Measurements from ENCODE around the gene STYXL1. TPM values are rescaled to one million over a fixed set of nuclear protein-coding genes. Genes with fewer than 3 reads are reported as not detected.
"Not testable (repeated sequence)": the region's sequence is repeated elsewhere in the genome, so short reads cannot be mapped to it uniquely, and the experiment has no call there.

Gene STYXL1, protein sequence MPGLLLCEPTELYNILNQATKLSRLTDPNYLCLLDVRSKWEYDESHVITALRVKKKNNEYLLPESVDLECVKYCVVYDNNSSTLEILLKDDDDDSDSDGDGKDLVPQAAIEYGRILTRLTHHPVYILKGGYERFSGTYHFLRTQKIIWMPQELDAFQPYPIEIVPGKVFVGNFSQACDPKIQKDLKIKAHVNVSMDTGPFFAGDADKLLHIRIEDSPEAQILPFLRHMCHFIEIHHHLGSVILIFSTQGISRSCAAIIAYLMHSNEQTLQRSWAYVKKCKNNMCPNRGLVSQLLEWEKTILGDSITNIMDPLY
- 22.6 TPM for total RNA-seq

DNA sequence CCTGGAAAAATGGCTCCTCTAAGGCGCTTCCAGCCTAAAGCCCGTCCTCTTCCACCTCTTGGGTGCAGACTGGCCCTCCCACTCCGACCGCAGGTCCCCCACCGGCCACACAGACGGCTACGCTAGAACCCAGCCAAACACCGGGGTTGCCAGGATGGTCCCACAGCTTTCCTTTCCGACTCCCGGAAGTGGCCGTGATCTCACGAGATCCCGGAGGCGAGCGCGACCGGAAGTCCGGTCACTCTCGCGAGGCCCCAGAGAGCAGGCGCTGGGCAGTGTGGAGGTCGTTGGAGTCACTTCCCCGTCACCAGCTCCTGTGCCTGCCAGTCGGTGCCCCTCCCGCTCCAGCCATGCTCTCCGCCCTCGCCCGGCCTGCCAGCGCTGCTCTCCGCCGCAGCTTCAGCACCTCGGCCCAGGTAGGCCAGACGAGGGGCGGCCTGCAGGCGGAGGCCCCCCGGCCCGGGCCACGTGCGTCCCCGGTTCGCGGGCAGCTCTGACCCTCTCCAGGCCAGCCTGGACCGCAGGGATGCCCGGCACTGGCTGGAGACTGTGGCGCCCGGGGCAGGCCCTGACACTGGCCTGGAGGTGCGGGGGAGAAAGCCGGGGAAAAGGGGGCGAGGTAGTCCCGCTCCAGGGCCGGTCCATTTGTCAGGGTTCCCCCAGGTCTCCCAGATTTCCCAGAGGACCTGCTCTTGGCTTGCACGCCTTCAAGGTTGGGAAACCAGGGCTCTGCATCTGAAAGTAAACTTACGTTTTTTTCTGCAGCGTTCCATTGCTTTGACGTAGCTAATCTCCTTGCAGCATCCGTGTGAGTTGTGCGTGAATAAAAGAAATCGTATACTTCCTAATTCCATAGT is at the start of gene STYXL1, which contains the start of gene MDH2:
Gene STYXL1 (minus strand): TSS at position 190 of the 857 bp plus-strand sequence. CDS start 17,477 bp downstream, outside the sequence.
Gene MDH2 (plus strand): TSS at position 296 of the 857 bp plus-strand sequence. CDS start 55 bp downstream, at position 351.
- ATAC-seq (peak; percentile 99), DNase-seq (ENCODE audit: low spot score) (peak; percentile 96)
- intact Hi-C loops (cut with DNase I) = no loop called here

DNA sequence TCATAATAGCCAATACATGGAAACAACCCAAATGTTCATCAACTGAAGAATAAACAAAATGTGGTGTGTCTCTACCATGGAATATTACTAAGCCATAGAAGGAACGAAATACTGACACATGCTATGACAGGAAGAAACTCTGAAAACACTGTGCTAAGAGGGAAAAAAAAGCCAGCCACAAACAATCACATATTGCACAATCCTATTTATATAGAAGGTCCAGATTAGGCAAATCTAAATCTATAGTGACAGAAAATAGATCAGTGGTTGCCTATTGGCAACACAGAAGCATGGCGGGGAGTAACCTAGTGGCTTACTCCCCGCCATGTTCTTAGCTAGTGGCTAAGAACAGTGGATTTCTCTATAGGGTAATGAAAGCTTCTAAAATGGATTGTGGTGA is 48.1 kb upstream of the STYXL1 start:
- intact Hi-C loops (cut with DNase I) = no loop called here
- DNase-seq (ENCODE audit: low spot score) (no peak), ATAC-seq (no peak)

DNA sequence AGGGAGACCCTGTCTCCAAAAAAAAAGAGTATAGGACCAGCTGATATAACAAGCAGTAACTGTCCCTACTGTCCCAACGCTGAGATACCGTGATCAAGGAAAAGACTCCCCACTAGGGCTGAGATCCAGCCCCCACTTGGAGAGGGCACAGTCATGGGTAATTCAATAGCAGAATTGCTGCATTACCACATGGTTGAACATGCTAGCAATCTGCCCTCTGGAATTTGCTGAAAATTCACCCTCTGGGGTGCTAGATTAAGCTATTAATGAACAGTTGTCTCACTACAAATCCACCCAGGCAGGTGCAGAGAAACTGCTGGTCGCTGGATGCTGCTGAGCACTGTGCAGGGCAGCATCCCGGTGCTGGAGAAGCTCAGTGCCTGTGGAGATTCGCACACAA is 46.5 kb upstream of the STYXL1 start:
- DNase-seq (ENCODE audit: low spot score); intact Hi-C loops (cut with DNase I): not testable (repeated sequence)

DNA sequence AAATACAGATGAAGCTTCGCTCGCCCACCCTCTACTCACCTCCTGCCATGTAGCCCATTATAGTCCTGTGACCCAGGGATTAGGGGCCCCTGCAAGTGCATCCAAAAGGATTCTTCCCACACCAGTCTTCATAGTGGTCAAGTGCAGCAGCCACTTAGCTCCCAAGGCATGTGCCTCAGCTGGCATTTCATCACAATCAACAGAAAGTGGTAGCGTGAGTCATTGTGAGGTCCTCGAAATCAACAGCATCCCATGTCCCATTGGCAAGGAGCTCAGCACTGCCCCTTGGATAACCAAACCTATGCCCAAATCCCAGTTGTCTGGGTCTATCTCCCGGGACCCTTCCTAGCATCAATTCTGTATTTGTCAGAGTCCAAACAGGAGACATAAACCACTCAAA is 45.7 kb upstream of the STYXL1 start:
- ATAC-seq; DNase-seq (ENCODE audit: low spot score); intact Hi-C loops (cut with DNase I): not testable (repeated sequence)

More for the DNA sequence above, 46.5 kb upstream of the STYXL1 start:
- not testable (repeated sequence) for ATAC-seq

DNA sequence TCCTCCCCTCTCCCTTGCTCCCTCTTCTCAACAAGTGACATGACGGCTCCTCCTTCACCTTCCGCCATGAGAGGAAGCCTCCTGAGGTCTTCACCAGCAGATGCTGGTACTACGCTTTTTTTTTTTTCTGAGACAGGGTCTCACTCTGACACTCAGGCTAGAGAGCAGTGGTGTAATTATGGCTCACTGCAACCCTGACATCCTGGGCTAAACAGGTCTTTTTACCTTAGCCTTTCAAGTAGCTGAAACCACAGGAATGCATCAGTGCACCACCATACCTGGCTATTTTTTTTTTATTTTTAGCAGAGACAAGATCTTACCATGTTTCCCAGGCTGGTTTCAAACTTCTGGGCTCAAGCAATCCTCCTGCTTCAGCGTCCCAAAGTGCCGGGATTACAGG is 43.7 kb upstream of the STYXL1 start:
- DNase-seq (ENCODE audit: low spot score) (no peak), ATAC-seq (no peak)
- intact Hi-C loops (cut with DNase I) = no loop called here

DNA sequence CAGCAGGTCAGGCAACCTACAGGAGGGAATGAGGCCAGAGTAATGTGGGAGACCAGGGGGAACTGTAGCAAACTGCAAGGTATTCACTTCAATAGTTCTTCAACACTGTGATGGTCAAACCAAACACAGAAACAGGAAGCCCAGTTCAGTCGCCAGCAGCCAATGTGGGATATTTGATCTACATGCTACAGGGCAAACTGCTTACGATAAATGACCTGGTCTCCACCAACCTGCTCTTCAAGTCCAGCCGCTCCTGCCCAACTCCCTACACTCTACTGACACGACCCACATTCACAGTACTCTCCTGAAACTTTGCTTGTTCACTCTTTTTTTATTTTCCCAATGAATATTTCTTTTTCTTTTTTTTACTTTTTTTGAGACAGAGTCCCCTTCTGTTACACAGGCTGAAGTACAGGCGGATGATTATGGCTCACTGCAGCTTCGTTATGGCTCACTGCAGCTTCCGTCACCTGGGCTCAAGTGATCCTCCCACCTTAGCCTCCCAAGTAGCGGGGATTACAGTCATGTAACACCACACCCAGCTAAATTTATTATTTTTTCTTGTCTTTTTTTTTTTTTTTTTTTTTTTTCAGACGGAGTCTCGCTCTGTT is 42.2 kb upstream of the STYXL1 start:
- ATAC-seq (no peak), DNase-seq (ENCODE audit: low spot score) (no peak)
- intact Hi-C loops (cut with DNase I) = no loop called here

DNA sequence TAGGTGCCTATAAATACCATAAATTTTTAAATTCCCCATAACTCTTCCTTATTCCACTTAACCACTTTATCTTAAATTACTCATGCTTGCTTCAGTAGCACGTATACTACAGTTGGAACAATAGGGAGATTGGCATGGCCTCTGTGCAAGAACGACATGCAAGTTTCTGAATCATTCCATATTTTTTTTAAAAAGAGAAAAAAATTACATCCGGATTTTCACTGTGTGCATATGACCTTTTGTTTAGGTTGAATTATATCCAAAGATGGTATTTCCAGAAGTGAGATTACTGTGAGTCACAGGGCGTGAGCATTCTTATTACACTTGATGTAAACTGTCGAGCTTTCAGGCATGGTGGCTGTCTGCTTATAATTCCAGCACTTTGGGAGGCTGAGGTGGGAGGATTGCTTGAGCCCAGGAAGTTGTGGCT is 39.6 kb upstream of the STYXL1 start:
- ATAC-seq; DNase-seq (ENCODE audit: low spot score); intact Hi-C loops (cut with DNase I): not testable (repeated sequence)

DNA sequence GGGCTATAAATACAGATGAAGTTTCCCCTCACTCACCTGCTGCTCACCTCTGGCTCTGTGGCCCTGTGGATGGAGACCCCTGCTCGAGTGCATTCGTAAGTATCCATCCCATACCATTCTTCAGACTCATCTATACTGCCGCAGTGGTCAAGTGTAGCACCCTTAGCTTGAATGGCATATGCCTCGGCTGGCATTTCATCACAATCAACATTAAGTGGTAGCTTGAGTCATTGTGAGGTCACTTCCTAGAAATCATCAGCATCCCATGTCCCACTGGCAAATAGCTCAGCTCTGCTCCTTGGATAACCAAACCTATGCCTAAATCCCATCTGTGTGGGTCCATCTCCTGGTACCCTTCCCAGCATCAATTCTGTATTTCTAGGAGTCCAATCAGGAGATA is 38.3 kb upstream of the STYXL1 start:
- ATAC-seq (no peak), DNase-seq (ENCODE audit: low spot score) (no peak)
- intact Hi-C loops (cut with DNase I) = no loop called here

DNA sequence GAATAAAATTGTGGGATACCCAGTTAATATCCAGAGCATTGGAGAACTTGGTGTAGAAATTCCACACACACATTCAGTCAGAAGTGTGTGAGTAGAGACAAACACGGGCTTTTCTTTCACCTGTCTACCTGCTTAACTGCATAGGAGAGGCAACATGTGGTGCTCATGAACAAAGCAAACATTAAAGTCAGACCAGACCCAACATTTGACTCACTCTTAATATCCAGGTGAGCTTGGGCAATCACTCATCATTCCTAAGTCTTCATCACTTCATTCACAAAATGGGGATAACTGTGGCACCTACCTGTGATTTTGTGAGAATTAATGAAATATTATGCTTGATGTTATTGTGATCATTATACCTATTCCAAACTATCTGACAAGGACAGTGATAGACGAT is 36.3 kb upstream of the STYXL1 start:
- ATAC-seq; intact Hi-C loops (cut with DNase I): not testable (repeated sequence)

DNA sequence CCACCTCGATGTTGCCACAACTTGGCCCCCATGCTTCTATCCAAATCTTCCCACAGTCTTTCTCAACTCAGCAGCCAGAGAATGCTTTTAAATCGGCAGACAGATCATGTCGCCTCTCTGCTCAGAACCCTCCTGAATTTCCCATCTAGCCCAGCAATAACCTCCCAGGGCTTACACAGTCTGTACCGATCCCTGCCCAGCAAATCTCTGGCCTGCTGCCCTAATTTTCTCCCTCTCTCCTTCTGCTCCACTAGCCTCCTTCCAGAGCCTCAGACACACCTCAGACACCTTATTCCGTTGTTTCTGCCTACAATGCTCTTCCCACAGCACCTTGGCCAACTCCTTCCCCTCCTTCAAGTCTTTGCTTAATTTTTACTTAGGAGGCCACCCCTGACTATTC is 32.4 kb upstream of the STYXL1 start:
- ATAC-seq (no peak), DNase-seq (ENCODE audit: low spot score) (no peak)
- intact Hi-C loops (cut with DNase I) = no loop called here

More for the DNA sequence above, 36.3 kb upstream of the STYXL1 start:
- DNase-seq (ENCODE audit: low spot score) = not testable (repeated sequence)

DNA sequence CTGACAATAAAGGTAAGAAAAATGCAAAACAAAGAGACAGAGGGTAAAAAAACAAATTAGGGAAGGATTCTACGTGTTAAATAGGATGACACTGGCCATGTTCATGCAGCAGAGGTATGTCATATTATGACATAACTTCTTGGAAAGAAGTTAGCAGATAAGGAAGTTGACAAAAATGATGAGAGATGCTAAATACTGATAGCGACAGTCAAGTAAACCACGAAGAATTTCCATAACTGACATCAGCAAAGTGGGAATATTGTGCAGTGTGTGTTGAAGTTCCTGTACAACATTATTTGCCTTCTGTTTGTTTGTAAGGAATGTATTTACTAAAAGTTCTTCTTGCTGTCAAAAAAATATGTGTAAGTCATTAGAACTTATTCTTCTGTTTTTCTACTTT is 29.6 kb upstream of the STYXL1 start:
- intact Hi-C loops (cut with DNase I) = no loop called here
- no peak for ATAC-seq
- DNase-seq (ENCODE audit: low spot score) = no peak

DNA sequence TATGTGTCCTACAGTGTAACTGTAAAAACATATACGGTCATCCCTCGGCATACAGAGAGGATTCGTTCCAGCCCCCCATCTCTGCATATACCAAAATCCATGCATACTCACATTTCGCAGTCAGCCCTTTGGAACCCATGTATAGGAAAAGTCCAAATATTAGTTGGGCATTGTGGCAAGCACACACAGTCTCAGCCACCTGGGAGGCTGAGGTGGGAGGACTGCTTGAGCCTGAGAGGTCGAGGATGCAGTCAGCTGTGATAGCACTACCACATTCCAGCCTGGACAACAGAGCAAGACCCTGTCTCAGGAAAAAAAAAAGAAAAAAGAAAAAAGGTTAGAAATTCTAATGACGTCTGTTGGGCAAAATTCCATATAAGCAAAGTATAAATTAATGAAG is 29.2 kb upstream of the STYXL1 start:
- no peak for DNase-seq (ENCODE audit: low spot score)
- intact Hi-C loops (cut with DNase I) = no loop called here
- ATAC-seq = no peak

DNA sequence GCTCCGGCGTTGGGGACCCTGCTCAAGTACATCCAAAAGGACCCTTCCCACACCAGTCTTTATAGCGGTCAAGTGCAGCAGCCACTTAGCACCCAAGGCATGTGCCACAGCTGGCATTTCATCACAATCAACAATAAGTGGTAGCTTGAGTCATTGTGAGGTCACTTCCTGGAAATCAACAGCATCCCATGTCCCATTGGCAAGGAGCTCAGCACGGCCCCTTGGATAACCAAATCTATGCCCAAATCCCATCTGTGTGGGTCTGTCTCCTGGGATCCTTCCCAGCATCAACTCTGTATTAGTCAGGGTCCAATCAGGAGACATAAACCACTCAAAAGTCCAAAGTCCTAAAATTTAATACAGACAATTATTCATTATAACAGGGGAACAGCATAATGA is 27.2 kb upstream of the STYXL1 start:
- intact Hi-C loops (cut with DNase I) = no loop called here
- ATAC-seq = no peak
- no peak for DNase-seq (ENCODE audit: low spot score)

DNA sequence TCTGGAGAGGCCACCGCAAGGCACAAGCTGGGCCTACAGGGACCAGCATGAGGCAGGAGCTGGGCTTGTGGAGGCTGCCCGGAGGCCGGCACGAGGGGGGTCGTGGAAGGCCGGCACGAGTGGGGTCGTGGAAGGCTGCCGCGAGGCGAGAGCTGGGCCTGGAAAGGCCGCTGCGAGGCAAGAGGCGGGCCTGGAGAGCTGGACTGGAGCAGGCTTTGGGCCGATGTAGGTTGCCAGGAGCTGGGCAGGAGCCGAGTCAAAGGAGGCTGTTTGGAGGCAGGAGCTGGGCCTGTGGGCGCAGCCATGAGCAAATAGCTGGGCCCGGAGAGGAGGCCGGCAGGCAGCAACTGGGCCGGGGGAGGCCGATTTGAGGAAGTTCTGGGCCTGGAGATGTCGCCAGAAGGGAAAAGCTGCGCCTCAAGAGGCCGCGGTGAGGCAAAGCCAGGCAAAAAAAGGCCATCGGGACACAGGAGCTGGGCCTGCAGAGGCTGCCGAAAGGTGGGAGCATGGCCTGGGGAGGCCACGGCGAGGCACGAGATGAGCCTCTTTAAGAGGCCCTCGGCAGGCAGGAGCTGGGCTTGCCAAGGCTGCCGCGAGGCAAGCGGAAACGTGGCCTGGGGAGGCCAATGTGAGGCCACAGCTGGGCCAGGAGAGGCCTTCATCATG is 26.6 kb upstream of the STYXL1 start:
- ATAC-seq (no peak), DNase-seq (ENCODE audit: low spot score) (no peak)
- intact Hi-C loops (cut with DNase I) = no loop called here

DNA sequence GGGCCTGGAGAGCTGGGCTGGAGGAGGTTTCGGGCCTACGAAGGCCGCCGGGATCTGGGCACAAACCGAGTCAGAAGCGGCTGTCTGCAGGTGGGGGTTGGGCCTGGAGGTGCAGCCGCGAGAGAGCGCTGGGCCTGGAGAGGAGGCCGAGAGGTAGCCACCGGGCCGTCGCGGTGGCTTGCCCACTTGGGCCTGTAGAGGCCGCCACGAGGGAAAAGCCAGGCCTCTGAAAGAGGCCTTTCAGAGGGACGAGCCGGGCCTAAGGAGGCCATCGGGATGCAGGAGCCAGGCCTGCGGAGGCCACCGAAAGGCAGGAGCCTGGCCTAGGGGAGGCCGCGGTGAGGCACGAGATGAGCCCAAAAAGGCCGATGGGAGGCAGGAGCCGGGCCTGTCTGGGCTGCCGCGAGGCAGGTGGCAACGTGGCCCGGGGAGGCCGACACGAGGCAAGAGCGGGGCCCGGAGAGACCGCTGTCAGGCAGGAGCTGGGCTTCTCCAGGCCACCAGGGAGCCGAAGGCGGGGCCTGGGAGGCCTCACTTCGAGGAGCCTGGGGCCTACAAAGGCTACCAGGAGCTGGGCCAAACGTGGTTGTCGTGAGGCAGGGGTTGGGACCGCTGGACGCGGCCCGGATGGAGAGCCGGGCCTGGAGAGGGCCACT is 25.7 kb upstream of the STYXL1 start:
- no peak for ATAC-seq
- intact Hi-C loops (cut with DNase I) = no loop called here
- no peak for DNase-seq (ENCODE audit: low spot score)

DNA sequence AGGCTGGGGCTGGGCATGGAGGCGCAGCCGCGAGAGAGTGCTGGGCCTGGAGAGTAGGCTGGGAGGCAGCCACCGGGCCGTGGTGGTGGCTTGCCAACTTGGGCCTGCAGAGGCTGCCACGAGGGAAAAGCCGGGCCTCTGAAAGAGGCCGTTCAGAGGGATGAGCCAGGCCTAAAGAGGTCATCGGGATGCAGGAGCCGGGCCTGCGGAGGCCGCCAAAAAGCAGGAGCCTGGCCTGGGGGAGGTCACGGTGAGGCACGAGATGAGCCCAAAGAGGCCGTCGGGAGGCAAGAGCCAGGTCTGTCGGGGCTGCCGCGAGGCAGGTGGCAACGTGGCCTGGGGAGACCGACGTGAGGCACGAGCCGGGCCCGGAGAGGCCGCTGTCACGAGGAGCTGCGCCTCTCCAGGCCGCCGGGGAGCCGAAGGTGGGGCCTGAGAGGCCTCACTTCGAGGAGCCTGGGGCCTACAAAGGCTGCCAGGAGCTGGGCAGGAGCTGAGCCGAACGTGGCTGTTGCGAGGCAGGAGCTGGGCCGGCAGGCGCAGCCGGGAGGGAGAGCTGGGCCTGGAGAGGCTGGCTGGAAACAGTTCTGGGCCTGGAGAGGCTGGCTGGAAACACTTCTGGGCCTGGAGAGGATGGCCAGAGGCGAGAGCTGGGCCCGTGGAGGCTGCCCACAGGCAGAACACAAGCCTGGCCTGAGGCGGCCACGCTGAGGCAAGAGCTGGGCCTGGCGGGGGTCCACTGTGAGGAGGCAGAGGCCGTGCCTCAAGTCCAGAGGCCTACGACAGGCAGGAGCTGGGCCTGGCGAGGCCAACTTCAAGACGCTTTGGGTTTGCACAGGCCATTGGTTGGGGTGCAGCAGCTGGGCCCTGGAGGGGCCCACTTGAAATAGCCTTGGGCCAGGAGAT is 24.7 kb upstream of the STYXL1 start:
- no peak for DNase-seq (ENCODE audit: low spot score)
- intact Hi-C loops (cut with DNase I) = no loop called here
- ATAC-seq = no peak

DNA sequence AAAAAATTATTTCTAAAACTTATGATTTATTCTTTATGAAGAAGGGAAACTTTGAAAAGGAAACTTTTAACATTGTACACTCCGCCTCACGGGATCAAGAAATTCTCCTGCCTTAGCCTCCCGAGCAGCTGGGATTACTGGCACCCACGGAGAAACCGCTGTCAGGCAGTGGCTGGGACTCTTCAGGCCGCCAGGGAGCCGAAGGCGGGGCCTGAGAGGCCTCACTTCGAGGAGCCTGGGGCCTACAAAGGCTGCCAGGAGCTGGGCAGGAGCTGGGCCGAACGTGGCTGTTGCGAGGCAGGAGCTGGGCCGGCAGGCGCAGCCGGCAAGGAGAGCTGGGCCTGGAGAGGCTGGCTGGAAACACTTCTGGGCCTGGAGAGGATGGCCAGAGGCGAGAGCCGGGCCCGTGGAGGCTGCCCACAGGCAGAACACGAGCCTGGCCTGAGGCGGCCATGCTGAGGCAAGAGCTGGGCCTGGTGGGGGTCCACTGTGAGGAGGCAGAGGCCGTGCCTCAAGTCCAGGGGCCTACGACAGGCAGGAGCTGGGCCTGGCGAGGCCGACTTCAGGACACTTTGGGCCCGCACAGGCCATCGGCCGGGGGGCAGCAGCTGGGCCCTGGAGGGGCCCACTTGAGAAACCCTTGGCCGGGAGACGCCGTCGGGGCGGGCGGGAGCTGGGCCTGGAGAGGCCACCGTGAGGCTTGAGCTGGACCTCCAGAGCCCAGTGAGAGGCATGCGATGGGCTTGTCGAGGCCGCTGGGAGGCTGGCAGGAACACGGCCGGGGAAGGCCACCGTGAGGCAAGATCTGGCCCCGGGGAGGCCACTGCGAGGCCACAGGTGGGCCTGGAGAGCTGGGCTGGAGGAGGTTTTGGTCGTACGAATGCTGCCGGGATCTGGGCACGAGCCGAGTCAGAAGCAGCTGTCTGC is 23.8 kb upstream of the STYXL1 start:
- ATAC-seq = no peak
- DNase-seq (ENCODE audit: low spot score) = no peak
- intact Hi-C loops (cut with DNase I) = no loop called here
